HG03025 (cell line): Measurements from ENCODE around the gene FAM43B.
"Not testable (repeated sequence)": the region's sequence is repeated elsewhere in the genome, so short reads cannot be mapped to it uniquely, and the experiment has no call there.

Source experiments
- ATAC-seq: cut with Tn5 transposase; IDR thresholded peaks from one replicate; pipeline ENCODE4 v1.9.1; 2021; ENCODE audit warnings: mild to moderate bottlenecking, moderate library complexity; ENCODE audit not compliant: unreplicated experiment, low FRiP score

FAM43B gene, protein sequence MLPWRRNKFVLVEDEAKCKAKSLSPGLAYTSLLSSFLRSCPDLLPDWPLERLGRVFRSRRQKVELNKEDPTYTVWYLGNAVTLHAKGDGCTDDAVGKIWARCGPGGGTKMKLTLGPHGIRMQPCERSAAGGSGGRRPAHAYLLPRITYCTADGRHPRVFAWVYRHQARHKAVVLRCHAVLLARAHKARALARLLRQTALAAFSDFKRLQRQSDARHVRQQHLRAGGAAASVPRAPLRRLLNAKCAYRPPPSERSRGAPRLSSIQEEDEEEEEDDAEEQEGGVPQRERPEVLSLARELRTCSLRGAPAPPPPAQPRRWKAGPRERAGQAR

DNA sequence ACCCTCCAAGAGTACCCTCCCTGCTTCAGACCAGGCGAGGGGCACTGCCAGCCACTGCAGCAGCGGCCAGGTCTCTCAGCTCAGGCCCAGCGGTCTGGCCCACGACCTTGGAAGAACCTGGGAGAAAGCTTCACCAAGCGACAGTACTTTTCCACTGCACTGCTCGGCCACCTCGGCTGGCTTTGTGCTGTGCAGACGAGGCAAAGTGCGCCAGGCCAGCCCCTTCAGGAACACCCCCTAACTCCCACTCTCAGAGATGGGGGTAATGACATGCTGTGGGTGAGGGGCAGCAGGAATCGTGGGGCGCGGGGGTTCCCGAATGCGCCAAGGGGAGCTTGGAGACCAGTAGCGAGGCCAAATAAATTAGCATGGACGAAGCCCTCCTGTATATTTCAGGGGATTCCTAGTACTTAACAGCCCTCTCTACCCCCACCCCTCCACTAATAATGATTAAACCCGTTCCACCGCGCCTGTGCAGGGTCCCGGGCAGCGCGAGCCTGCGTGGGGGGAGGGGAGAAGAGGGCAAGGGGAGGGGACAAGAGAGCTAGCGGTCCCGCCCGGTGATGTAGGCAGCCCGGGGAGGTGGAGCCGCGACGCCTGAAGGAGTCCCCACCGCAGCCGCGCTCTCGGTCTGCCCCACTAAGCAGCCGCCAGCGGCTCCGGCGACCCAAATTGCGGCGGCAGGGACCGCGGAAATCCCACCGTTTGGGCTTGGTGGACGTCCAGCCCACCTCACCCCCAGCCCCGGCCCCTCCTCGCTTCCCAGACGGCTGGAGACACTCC, at the start of gene FAM43B:
TSS of gene FAM43B (plus strand) at position 629 of the 783 bp plus-strand sequence. CDS start 401 bp downstream, outside the sequence.
- no peak for ATAC-seq

DNA sequence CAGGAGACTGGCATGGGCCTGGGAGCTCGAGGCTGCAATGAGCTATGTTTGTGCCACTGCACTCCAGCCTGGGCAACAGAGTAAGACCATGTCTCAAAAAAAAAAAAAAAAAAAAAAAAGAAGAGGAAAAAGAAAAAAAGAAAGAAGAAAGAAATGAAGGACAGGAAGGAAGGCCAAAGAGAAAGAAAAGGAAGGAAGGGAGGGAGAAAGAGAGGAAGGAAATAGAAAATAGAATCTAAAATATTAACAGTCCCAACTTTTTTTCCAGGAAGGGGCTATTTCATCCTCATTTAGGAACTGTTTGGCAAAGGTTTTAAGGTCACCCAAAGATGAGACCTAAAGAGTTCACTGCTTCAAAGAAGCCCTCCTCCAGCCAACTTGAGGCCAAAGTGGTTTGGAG, 46.9 kb upstream of the FAM43B start:
- ATAC-seq: no peak

DNA sequence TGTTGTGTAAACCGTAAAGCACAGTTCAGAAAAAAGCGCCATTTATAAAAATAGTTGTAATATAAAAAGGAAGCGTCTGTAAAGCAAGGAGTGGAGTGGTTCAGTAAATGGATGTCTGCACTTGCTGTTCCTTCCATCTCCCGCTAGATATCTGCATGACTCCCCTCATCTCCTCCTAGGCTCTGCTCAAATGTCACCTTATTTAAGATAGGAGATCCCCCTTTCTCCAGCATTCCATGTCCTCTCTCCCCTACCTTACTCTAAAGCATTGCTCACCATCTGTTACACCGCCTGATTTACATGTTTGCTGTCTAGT, 45.2 kb upstream of the FAM43B start:
- no peak for ATAC-seq

DNA sequence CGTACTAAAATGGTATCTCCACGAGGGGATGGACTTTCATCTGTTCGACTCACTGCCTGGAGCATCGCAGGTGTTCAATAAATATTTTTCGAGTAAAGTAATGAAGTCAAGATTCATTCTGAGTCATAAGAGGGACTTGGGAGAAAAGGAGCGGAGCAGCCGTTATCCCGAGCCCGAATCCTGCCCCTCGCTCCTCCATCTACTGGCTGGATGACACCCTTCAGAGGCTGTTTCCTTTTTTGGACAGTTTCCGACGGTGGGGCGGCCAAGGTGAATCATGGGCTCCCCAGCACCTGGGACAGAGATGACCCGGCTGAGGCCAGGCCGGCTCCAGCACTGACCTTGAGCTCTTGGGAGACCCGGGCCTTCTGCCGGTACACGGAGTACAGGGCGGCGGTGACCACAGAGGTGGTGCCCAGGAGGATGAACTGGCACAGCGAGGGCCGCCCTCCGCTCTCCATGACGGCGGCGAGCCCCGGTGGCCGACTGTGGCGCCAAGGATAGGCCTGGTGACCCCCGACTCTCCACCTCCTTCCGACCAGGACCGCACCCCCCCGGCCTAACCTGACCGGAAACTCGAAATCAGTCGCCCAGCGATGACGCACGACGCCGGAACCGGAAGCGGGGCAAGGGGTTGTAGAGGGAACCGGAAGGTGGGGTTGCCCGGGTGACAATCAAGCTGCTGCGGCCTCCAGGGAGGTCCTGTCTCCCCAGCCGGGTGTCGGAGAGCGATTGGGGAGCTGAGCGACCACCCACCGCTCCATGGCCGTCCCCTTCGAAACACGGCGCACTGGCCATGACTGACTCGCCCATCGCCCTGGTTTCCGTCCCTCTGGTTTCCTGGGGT, 44.6 kb upstream of the FAM43B start, which contains the start of gene MUL1:
TSS of gene MUL1 (minus strand) at position 588 of the 847 bp plus-strand sequence. CDS start at position 461, 127 bp downstream.
- peak; percentile 83 for ATAC-seq

DNA sequence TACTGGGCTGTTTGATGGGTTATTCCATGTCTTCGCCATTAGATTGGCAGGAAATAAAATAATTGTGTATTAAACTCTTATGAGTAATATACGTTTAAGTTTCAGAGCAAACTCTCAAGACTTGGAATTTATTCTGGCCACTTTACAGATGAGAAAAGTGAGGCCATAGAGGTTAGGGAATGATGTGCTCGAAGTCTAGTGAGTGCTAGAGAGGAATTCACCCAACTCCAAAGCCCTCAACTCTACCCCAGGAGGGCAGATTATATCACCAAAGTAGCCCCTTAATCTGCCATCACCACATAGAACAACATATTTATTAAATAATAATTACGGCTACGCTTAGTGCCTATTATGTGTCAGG, 44.0 kb upstream of the FAM43B start:
- no peak for ATAC-seq

DNA sequence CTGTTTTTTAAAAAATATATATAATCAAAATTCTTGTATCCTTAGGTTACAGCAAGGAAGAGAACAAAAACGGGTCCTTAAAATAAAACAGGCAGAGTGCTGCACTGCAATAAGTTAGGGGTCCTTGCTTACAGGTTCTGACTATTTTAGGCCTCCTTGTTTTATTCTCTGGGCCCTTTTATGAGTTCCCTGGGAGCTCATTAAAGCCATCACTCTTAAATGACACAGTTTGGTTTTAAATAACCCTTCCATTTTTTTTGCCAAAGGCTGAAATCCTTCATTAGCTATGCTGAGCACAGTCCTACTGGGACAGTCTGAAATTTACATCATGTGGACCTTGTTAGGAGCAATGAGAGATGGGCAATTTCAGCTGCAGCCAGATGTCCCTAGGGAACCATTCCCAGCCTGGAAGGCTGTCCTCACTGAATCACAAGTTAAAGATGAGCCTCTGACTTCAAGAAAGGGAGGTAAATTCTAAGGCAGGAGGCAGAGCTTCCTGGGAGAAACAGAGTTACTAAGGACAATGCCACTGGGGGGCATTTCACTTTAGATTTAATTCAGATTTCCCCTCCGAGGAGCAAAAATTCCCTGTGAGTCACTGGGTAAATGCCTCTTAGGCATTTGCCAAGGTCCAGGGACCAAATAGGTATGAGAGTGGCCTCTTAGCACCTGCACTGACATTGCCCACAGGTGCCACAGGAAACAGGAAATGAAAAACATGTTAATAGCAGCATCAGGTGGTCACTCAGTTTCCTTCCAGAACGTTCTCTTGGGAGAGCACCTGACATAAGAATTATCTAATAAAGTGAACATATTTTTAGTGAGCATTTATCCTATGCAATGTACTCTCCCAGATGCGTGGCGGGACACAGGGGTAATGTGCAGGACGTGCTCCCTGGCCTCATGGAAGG, 40.6 kb upstream of the FAM43B start:
- no peak for ATAC-seq

DNA sequence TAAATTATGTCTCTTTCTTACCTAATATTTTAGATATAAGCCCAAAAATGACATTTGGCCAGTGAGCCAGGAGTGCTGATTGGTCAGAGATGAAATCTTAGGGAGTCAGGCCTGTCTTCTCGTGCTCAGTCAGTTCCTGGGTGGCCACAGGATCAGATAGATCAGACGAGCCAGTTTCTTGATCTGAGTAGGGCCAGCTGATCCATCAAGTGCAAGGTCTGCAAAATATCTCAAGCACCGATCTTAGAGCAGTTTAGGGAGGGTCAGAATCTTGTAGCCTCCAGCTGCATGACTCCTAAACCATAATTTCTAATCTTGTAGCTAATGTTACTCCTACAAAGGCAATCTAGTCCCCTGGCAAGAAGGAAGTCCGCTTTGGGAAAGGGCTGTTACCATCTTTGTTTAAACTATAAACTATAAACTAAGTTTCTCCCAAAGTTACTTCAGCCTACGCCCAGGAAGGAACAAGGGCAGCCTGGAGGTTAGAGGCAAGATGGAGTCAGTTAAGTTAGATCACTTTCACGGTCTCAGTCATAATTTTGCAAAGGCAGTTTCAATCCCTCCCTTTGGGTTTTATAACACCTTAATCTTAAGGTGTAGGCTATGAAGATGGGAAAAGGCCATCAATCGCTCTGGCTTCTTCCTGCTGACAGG, 32.6 kb upstream of the FAM43B start:
- not testable (repeated sequence) for ATAC-seq

DNA sequence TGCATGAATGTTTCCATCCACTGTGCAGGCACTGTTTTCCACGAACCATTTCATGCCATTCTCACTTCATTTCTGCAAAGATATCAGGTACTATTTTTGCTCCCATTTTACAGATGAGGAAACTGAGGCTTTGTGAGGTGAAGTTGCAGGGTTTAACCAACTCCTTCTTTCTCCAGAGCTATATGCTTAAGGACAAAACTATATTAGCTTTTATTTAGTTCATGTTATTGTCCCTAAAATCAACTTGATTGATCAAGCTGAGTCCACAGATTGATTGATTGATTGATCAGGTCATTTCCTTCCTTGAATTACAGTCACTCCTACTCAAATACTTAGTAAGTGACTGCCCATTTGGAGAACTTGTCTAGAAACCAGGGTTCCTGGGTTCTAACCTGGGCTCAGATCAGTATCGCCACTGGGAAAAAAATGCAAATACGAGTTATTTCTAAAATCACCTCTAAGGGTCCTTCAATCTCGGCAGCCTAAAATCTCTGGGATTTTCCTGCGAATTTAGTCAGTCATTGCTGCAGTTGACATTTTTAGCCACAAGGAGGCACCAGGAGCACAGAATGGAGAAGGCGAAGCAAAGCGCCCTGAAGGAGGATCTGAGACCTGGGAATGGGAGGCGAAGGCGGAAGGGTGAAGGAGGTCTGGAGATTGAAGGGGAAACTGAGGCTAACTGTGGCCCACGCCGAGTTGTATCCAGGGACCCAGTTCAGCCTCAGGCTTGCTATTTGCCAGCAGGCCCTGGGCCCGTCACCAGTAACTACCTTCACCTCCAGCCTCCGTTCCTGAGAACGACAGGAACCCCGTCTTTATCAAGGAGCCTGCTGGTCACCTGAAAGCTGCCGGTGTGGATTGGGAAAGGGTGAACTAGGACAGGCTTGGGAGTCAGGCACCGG, 30.2 kb upstream of the FAM43B start:
- ATAC-seq: no peak

DNA sequence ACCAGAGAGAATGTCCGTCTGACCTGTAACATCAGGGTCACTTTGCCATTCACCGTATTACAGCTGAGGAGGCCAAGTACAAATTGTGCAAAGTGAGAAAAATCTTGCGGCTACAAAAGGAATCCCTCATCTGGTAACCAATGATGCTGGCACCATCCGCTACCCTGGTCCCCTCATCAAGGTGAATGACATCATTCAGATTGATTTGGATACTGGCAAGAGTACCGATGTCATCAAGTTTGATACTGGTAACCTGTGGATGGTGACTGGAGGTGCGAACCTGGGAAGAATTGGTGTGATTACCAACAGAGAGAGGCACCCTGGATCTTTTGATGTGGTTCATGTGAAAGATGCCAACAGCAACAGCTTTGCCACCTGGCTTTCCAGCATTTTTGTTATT, 26.1 kb upstream of the FAM43B start:
- no peak for ATAC-seq

DNA sequence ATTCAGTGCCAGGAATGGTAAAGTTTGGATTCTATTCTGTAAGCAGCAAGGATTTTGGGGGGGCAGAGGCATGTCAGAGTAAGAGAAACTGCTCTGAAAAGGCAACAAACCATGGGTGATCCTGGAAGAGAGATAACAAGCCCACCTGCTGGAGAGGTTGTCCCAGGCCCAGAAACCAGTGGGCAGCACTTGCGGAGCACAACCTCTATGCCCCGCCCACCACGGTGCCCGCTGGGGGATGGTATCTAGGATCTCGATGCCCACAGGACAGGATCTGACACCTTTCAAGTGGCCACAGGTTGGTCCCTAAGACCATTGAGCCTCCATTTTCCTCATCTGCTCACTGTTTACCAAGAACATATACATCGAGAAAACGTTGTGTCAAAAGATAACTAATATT, 24.2 kb upstream of the FAM43B start:
- ATAC-seq: no peak

DNA sequence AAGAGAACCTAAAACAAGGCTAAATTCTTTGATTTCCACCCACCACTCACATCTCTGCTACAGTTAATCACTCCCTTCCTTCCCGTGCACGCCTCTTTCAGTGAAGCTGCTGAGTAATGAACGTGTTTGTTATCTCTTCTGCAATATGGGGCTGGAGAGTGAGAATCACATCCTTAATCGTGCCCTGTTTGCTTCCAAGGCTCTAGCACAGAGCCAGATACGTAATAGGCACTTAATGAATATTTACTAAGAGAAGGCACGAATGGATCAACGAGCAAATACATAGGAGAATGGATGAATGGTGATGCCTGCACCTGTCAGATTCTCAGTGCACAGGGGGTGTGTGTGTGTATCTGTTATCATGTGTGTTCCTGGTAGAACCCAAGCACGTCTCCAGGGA, 22.1 kb upstream of the FAM43B start:
- ATAC-seq: no peak

DNA sequence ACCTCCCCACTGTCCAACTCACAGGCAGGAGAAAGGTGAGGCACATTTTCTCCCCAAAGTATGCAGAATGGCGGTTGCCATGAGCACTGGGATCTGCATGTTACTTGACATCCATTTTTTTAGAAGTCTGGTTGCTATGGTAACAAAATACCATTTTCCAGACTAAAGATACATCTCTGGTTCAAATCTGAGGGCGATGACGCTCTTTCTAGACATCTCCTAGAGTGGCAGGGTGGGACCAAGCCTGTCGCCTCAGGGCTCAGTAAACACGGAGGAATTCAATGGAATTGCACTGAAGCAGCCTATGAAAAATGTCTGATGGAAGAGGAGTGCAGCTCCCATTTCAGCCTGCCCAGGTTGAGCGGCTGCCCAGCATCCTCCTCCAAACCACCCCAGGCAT, 21.5 kb upstream of the FAM43B start:
- ATAC-seq: no peak

DNA sequence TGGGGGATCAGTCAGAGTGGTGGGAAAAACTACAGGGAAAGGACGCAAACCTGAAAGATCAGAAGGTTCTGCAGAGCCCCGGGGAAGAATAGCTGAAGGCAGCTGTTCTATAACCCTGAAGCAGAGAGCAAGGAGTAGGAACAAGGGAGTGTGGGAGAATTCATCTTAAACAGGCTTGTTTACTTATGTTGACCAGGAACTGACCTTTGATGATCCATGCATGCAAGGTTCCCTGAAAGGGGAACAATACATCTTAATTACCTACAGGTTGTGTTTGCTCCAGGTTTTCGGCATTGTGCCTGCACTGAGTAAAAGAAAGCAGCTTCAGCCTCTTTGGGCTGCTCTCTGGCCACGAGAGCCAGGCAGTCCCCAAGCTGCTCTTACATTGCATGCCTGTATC, 18.7 kb upstream of the FAM43B start:
- ATAC-seq: no peak

DNA sequence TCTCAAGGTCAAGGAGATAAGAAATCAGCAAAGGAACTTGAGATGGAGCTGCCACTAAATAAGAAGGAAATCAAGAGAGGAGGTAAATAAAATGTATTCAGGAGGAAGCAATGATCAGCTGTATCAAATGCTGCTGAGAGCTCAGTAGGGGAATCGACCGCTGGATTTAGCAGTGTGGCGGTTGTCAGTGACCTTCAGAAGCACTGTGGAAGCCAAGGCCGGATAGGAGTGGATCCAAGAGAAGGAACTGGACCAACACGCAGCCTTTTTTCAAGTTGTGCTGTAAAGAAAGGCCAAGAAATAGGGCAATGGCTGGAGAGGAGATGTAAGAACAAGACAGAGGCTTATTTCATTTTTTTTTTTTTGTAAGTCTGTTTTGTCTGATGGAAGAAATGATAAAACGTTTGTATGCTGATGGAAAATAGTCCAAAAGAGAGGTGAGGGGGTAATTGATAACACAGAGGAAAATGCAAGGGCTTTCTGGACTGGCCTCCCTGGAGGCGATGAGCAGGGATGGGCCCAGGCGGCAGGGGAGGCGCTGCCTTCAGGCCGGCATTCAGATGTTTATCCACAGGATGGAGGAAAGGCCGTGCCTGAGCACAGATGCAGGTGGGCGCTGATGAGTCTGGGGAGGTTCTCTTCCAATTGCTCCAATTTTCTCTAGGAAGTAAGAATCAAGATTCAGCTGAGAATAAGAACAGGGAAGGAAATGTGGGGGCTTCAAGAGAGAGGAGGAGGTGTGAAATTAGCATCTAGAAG, 17.5 kb upstream of the FAM43B start:
- no peak for ATAC-seq

DNA sequence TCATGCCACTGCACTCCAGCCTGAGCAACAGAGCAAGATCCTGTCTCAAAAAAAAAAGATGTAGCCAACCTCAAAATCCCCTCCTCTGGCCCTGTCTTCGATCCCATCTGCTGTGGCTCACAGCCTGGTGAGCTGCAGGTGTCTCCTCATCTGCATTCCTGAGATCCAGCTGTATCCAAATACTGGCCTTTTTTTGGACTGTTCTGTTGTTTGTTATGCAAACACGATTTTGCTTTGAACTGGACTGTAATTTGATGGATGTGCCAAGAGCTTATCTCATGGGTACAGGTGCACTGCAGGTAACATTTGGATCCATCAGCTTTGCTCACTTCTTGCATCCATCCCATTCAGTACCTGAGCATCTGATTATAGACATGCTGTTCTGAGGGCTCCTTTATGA, 14.1 kb upstream of the FAM43B start:
- ATAC-seq: no peak

DNA sequence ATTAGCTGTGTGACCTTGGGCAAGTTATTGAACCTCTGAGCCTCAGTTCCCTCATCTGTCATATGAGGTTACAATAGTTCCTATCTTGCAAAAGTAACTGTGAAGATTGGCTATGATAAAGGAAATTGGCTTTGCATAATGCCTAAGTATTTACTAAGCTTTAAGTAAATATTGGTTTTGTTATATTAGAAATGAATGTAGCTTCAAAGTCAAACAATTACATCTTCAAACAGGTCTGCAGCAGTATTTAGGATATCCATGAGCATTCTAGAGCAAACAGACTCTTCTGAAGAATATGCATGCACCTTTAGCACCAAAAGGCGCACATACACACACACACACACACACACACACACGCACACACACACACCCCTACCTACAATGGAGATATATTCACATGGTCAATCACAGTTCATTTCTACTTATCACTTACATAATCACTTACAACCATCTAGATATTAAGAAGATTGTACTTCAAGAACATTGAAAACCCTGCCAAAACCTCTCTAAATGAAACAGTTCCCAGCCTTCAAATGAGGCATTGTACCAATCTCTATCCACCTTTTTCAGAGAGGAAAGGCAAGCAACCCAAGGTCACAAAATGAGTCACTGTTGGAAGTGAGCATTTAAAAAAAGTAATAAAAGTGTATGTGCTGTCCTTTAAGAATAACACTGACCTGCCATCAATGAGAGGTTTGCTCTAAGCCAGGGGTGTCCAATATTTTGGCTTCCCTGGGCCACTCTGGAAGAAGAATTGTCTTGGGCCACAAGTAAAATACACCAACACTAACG, 13.4 kb upstream of the FAM43B start:
- ATAC-seq: no peak

DNA sequence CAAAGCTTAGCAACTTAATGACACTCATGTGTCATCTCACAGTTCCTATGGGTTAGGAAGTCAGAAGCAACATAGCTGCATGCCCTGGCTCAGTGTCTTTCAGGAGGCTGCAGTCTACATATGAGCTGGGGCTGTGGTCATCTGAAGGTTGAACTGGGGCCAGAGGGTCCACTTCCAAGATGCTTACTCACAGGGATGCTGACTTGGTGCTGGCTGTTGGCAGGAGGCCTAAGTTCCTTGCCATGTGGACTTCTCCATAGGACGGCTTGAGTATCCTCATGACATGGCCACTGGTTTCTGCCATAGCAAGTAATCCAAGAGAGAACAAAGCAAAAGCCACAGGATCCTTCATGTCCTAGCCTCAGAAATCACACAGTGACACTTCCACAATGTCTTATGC, 12.1 kb upstream of the FAM43B start:
- ATAC-seq: no peak
